NCI-H510A treated with DMSO at 0.1 percent for 48 hours (cell line): ENCODE measurements around the gene CSNK1E.
"Not testable (repeated sequence)": the region's sequence is repeated elsewhere in the genome, so short reads cannot be mapped to it uniquely, and the experiment has no call there.

ENCODE experiments used
- DNase-seq: peaks from one replicate; lab custom pipeline; 2025; lab: John Stamatoyannopoulos, UW

CSNK1E gene

GRCh38 chr22:38317122-38317994 is at the start of gene CSNK1E:
Gene CSNK1E, minus strand, starts transcription at chr22:38317433. Its CDS starts 3,276 bp downstream, at chr22:38314157.
- DNase-seq, result peak; percentile 26

GRCh38 chr22:38365829-38366228 is 48.6 kb upstream of the CSNK1E start:
- not testable (repeated sequence) for DNase-seq

- not testable (repeated sequence) for DNase-seq
Observed at GRCh38 chr22:38365174-38365573, 47.9 kb upstream of the CSNK1E start.

GRCh38 chr22:38360560-38360959 is 43.3 kb upstream of the CSNK1E start:
- not testable (repeated sequence) for DNase-seq

- DNase-seq, result not testable (repeated sequence)
Observed at GRCh38 chr22:38359817-38360216, 42.6 kb upstream of the CSNK1E start.

GRCh38 chr22:38357971-38358370 is 40.7 kb upstream of the CSNK1E start:
- DNase-seq, result not testable (repeated sequence)

GRCh38 chr22:38355275-38355674 is 38.0 kb upstream of the CSNK1E start:
- DNase-seq, result no peak

GRCh38 chr22:38353701-38354100 is 36.5 kb upstream of the CSNK1E start:
- DNase-seq, result no peak

- DNase-seq, result peak; percentile 8
Observed at GRCh38 chr22:38353142-38353629, 36.0 kb upstream of the CSNK1E start.

GRCh38 chr22:38352436-38352835 is 35.2 kb upstream of the CSNK1E start:
- DNase-seq, result no peak

- DNase-seq, result no peak
Observed at GRCh38 chr22:38350444-38351359, 33.5 kb upstream of the CSNK1E start.

GRCh38 chr22:38348751-38349496 is 31.7 kb upstream of the CSNK1E start:
- DNase-seq, result no peak

GRCh38 chr22:38347944-38348750 is 30.9 kb upstream of the CSNK1E start:
- DNase-seq, result peak; percentile 23

- no peak for DNase-seq
Observed at GRCh38 chr22:38347181-38347943, 30.1 kb upstream of the CSNK1E start.

GRCh38 chr22:38346506-38346905 is 29.3 kb upstream of the CSNK1E start:
- DNase-seq, result no peak

- no peak for DNase-seq
Observed at GRCh38 chr22:38345782-38346181, 28.5 kb upstream of the CSNK1E start.

GRCh38 chr22:38339893-38340292 is 22.7 kb upstream of the CSNK1E start:
- not testable (repeated sequence) for DNase-seq

GRCh38 chr22:38338772-38339379 is 21.6 kb upstream of the CSNK1E start:
- DNase-seq, result no peak

GRCh38 chr22:38336699-38337098 is 19.5 kb upstream of the CSNK1E start:
- DNase-seq, result no peak

- no peak for DNase-seq
Observed at GRCh38 chr22:38335077-38335476, 17.8 kb upstream of the CSNK1E start.
